Measurements from ENCODE around the gene NCL. TPM values are rescaled to one million over a fixed set of nuclear protein-coding genes. Genes with fewer than 3 reads are reported as not detected.
"Not testable (repeated sequence)": the region's sequence is repeated elsewhere in the genome, so short reads cannot be mapped to it uniquely, and the experiment has no call there.

NCL gene
- total RNA-seq, 2 donors from 2014 or later = 774 to 785 TPM

GRCh38 chr2:231431606-231432005 lies 32.7 kb downstream of the NCL start:
- no peak overlapping the region for H3K27ac ChIP-seq (ENCODE audit: low read depth, low read length)
- Mint-ChIP-seq H3K4me3 (no peak overlapping the region), H3K27ac (no peak overlapping the region), H3K27me3 (ENCODE audit: insufficient read depth) (peaks cover 2% of the 10 kb centered on the region), H3K4me1 (no peaks in the 10 kb centered on the region), H3K36me3 (ENCODE audit: low read depth) (peaks cover 1% of the 10 kb centered on the region), H3K9me3 (peaks cover 39% of the 10 kb centered on the region)
- no peak overlapping the region for H3K4me3 ChIP-seq (ENCODE audit: low read length)
- H3K27me3 ChIP-seq (ENCODE audit: control insufficient read depth, insufficient read depth, low read length, poor library complexity, severe bottlenecking) = no peaks in the 10 kb centered on the region
- 96 to 100% methylated on average over 1 to 4 of the region's 4 CpGs for WGBS, 2 experiments (ENCODE audit: insufficient coverage in 1 of 2, insufficient read length in 1 of 2)
- DNase-seq = no peak
- TF ChIP-seq CTCF (conservative IDR thresholded peaks at IDR 0.05) = no peak
- no peaks in the 10 kb centered on the region for H3K36me3 ChIP-seq (ENCODE audit: control insufficient read depth, insufficient read depth, low read length)
- H3K9ac ChIP-seq (ENCODE audit: extremely low read depth, low read length, poor library complexity, severe bottlenecking) = no peak overlapping the region
- H3K9me3 ChIP-seq (ENCODE audit: control insufficient read depth, low read length) = peaks cover 14% of the 10 kb centered on the region
- H3K4me1 ChIP-seq (ENCODE audit: control insufficient read depth, insufficient read depth, low read length) = no peaks in the 10 kb centered on the region

GRCh38 chr2:231430437-231430836 lies 33.8 kb downstream of the NCL start:
- WGBS, 2 experiments (ENCODE audit: insufficient coverage in 1 of 2, insufficient read length in 1 of 2) = 94 to 100% methylated on average over 1 to 4 of the region's 4 CpGs
- not testable (repeated sequence) for H3K4me1 ChIP-seq (ENCODE audit: control insufficient read depth, insufficient read depth, low read length); H3K27me3 ChIP-seq (ENCODE audit: control insufficient read depth, insufficient read depth, low read length, poor library complexity, severe bottlenecking); H3K36me3 ChIP-seq (ENCODE audit: control insufficient read depth, insufficient read depth, low read length); DNase-seq; H3K9ac ChIP-seq (ENCODE audit: extremely low read depth, low read length, poor library complexity, severe bottlenecking); H3K27ac ChIP-seq (ENCODE audit: low read depth, low read length); H3K4me3 ChIP-seq (ENCODE audit: low read length); H3K27me3 Mint-ChIP-seq (ENCODE audit: insufficient read depth); H3K27ac Mint-ChIP-seq; H3K4me3 Mint-ChIP-seq; H3K36me3 Mint-ChIP-seq (ENCODE audit: low read depth); H3K4me1 Mint-ChIP-seq
- H3K9me3 ChIP-seq (ENCODE audit: control insufficient read depth, low read length) = peaks cover 14% of the 10 kb centered on the region
- peaks cover 38% of the 10 kb centered on the region for H3K9me3 Mint-ChIP-seq

- 90 to 93% methylated on average over 3 of the region's 3 CpGs for whole genome bisulfite sequencing, 2 experiments (ENCODE audit: insufficient coverage in 1 of 2, insufficient read length in 1 of 2)
- no peak overlapping the region for H3K27ac ChIP-seq (ENCODE audit: low read depth, low read length)
- peaks cover 14% of the 10 kb centered on the region for H3K9me3 ChIP-seq (ENCODE audit: control insufficient read depth, low read length)
- Mint-ChIP-seq H3K27ac (no peak overlapping the region), H3K9me3 (peaks cover 37% of the 10 kb centered on the region), H3K36me3 (ENCODE audit: low read depth) (peaks cover 1% of the 10 kb centered on the region), H3K27me3 (ENCODE audit: insufficient read depth) (peaks cover 8% of the 10 kb centered on the region), H3K4me3 (no peak overlapping the region), H3K4me1 (peaks cover 10% of the 10 kb centered on the region)
- TF ChIP-seq CTCF (conservative IDR thresholded peaks at IDR 0.05) = no peak
- no peaks in the 10 kb centered on the region for H3K27me3 ChIP-seq (ENCODE audit: control insufficient read depth, insufficient read depth, low read length, poor library complexity, severe bottlenecking)
- no peak for DNase-seq
- H3K4me3 ChIP-seq (ENCODE audit: low read length) = no peak overlapping the region
- no peak overlapping the region for H3K9ac ChIP-seq (ENCODE audit: extremely low read depth, low read length, poor library complexity, severe bottlenecking)
- H3K36me3 ChIP-seq (ENCODE audit: control insufficient read depth, insufficient read depth, low read length) = no peaks in the 10 kb centered on the region
- H3K4me1 ChIP-seq (ENCODE audit: control insufficient read depth, insufficient read depth, low read length) = peaks cover 6% of the 10 kb centered on the region
Measured at GRCh38 chr2:231429901-231430300, 34.4 kb downstream of the NCL start.

- Histone ChIP-seq H3K4me1 (ENCODE audit: control insufficient read depth, insufficient read depth, low read length) (peaks cover 6% of the 10 kb centered on the region), H3K9ac (ENCODE audit: extremely low read depth, low read length, poor library complexity, severe bottlenecking) (no peak overlapping the region), H3K27ac (ENCODE audit: low read depth, low read length) (no peak overlapping the region), H3K27me3 (ENCODE audit: control insufficient read depth, insufficient read depth, low read length, poor library complexity, severe bottlenecking) (no peaks in the 10 kb centered on the region), H3K4me3 (ENCODE audit: low read length) (no peak overlapping the region), H3K36me3 (ENCODE audit: control insufficient read depth, insufficient read depth, low read length) (no peaks in the 10 kb centered on the region), H3K9me3 (ENCODE audit: control insufficient read depth, low read length) (peaks cover 14% of the 10 kb centered on the region)
- Mint-ChIP-seq H3K27me3 (ENCODE audit: insufficient read depth) (peaks cover 8% of the 10 kb centered on the region), H3K27ac (no peak overlapping the region), H3K36me3 (ENCODE audit: low read depth) (peaks cover 1% of the 10 kb centered on the region), H3K4me3 (no peak overlapping the region), H3K4me1 (peaks cover 10% of the 10 kb centered on the region), H3K9me3 (peaks cover 37% of the 10 kb centered on the region)
- 58 to 66% methylated on average over 4 to 6 of the region's 6 CpGs for WGBS, 2 experiments (ENCODE audit: insufficient coverage in 1 of 2, insufficient read length in 1 of 2)
- no peak for DNase-seq
- no peak for TF ChIP-seq CTCF (conservative IDR thresholded peaks at IDR 0.05)
Measured at GRCh38 chr2:231429152-231429551, 35.1 kb downstream of the NCL start.

Data from endodermal cell (in vitro differentiated cells).